Measurements from ENCODE around the gene CA9. TPM values are rescaled to one million over a fixed set of nuclear protein-coding genes. Genes with fewer than 3 reads are reported as not detected.
A peak's percentile ranks its signal among the peaks of the same experiment; 100 is the strongest.

Gene CA9
- total RNA-seq, 1 donor from 2014 or later: 0.55 TPM

DNA sequence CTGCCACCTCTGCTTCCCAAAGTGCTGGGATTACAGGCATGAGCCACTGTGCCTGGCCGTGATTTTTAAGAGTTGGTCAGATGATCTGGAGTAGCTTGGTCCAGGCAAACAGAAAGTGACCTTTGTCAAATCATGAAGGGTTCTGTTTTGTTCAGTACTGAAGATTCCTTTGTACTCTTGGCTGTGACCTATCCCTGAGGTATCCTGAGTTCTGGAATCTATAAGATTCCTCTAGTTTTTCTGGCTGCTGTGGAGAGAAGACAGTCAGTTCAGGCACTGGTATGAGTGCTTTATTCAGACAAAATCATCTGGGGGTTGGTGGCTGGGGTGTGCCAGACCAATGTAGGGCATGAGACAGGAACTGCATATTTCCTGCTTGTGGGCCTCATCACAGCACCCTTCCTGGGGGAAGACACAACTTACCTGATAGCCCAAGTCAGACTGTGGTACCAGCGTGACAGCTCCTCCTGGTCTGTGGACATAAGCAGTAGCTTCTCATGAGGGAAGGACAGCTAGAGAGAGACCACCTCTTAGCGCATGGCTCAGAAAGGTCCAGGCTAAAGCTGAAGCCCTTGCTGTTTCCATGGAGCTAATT is 11.9 kb upstream of the CA9 start:
- peaks cover 3% of the 10 kb centered on the region for H3K36me3 ChIP-seq
- intact Hi-C loops (cut with DNase I): no loop called here
- DNase-seq (no peak), ATAC-seq (no peak)
- no peak overlapping the region for H3K4me3 ChIP-seq
- no peak overlapping the region for H3K27ac ChIP-seq
- no peaks in the 10 kb centered on the region for H3K9me3 ChIP-seq
- TF ChIP-seq CTCF (IDR thresholded peaks at IDR 0.05): no peak
- H3K27me3 ChIP-seq: no peaks in the 10 kb centered on the region
- H3K4me1 ChIP-seq: peaks cover 35% of the 10 kb centered on the region

DNA sequence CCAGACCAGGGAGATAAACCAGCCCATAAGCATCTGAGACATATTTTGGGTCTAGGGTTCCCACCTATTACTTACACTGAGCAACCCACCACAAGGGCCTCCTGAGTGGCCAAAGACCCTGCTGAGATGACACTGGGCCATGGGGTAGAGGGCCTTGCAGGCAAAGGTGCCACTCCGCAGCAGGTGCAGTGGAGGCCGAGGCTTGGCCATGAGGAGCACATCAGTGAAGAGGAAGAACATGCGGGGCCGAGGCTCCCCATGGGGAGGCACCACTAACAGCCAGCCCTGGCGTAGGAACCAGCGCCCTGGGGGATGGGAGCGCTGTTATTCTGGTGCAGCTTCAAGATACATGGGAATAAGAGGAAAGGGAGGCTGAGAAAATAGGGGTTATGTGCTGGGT is 11.3 kb upstream of the CA9 start:
- Histone ChIP-seq H3K27ac (no peak overlapping the region), H3K36me3 (peaks cover 3% of the 10 kb centered on the region), H3K4me1 (peaks cover 29% of the 10 kb centered on the region), H3K9me3 (no peaks in the 10 kb centered on the region), H3K27me3 (no peaks in the 10 kb centered on the region), H3K4me3 (no peak overlapping the region)
- intact Hi-C loops (cut with DNase I): no loop called here
- no peak for ATAC-seq
- DNase-seq: no peak
- no peak for TF ChIP-seq CTCF (IDR thresholded peaks at IDR 0.05)

DNA sequence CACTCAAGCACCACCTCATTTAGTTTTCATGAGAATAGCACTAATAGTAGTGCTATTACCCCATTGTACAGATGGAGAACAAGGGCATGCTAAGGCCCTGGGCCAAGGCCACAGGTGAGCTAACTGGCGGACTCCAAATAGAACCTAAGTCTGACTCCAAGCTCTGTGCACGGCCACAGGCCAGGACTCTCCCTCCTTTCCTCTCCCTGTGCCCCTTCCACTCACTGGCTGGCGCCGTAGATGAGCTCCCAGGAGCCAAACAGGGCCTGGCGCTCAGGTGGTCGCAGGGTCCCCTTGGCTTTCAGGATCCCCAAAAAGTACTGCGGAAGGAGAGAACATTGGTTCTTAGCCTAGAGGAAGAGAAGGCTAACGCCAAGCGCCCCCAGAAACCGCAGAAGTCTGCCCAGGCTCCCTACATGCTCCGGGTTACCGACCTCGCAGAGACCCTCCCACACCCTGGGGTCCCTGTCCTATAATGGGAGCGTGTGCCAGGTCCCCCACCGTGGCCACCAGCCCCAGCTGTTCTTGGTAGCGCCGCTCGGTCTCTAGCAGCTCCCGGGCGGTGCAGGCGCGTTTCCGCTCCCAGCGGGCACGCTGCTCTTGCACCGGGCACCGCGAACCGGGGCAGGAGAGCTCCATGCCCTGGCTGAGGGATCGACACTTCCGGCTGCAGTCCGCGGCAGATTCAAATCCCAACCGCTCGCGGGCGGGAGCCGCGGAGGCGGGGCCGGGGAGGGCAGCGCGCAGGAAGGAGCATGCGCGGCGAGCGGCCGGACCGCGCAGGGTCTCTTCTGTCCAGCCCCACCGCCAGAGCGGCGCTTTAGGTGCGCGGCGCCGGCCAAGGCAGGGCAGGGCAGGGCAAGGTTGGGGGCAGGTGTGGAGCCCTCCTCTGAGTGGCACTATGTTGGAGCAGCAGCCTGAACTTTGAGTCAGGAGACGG is 8.9 kb upstream of the CA9 start, which contains the start of gene ARHGEF39:
Gene ARHGEF39 (minus strand): TSS at position 665 of the 940 bp plus-strand sequence. CDS start 26 bp downstream, at position 639.
- Histone ChIP-seq H3K4me1 (peaks cover 21% of the 10 kb centered on the region), H3K27me3 (no peaks in the 10 kb centered on the region), H3K9me3 (no peaks in the 10 kb centered on the region), H3K27ac (peak within 1 kb of the TSS; percentile 64), H3K36me3 (peaks cover 3% of the 10 kb centered on the region), H3K4me3 (peak within 1 kb of the TSS; percentile 53)
- intact Hi-C loops (cut with DNase I): no loop called here
- ATAC-seq: peak; percentile 94
- TF ChIP-seq CTCF (IDR thresholded peaks at IDR 0.05): peak; percentile 25
- DNase-seq: peak; percentile 91

DNA sequence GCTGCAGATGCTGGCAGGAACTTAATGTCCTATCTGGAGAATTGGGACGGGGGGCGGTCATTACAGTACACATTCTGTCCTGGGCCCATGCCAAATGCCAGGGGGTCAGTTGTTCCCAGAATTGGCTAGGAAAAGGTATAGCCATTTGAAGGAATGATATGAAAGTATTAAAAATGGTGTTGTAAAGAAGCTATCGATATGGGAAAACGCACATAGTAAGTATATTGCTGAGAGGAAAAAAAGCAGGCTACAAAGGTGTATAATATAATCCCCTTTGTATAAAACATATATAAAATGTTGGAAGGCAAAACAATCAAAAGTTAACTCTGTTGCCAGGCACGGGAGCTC is 8.3 kb upstream of the CA9 start:
- no peak for TF ChIP-seq CTCF (IDR thresholded peaks at IDR 0.05)
- no peaks in the 10 kb centered on the region for H3K27me3 ChIP-seq
- peaks cover 3% of the 10 kb centered on the region for H3K36me3 ChIP-seq
- peak overlapping the region; percentile 64 for H3K27ac ChIP-seq
- no peak for DNase-seq
- peaks cover 21% of the 10 kb centered on the region for H3K4me1 ChIP-seq
- H3K9me3 ChIP-seq: no peaks in the 10 kb centered on the region
- no peak for ATAC-seq
- H3K4me3 ChIP-seq: peak overlapping the region; percentile 53
- intact Hi-C loops (cut with DNase I): no loop called here

- intact Hi-C loops (cut with DNase I): no loop called here
- Histone ChIP-seq H3K4me1 (peaks cover 21% of the 10 kb centered on the region), H3K27ac (no peak overlapping the region), H3K4me3 (no peak overlapping the region), H3K9me3 (no peaks in the 10 kb centered on the region), H3K27me3 (no peaks in the 10 kb centered on the region), H3K36me3 (no peaks in the 10 kb centered on the region)
- DNase-seq (no peak), ATAC-seq (no peak)
- TF ChIP-seq CTCF (IDR thresholded peaks at IDR 0.05): no peak
Observed at GRCh38 chr9:35666045-35666444, 7.7 kb upstream of the CA9 start.

Measured in upper lobe of right lung (tissue), 1 donor.